Fibroblast of lung (primary cell): ENCODE data around the gene THOC1.

Experiments
- CTCF ChIP-seq, 2 donors: IDR thresholded peaks in 1 of 2; conservative IDR thresholded peaks in 1 of 2; 1 replicate in 1 of 2; 2 replicates in 1 of 2; pipeline ENCODE4 v1.5.1; 2011 to 2012; ENCODE audit warnings: low read length in 2 of 2, control low read depth in 1 of 2, inconsistent platforms in 1 of 2, low read depth in 1 of 2, mild to moderate bottlenecking in 1 of 2
- EZH2 ChIP-seq: IDR thresholded peaks from 2 replicates; pipeline ENCODE4 v1.5.1; 2012; ENCODE audit warnings: low read length, control low read depth, mild to moderate bottlenecking; ENCODE audit errors: missing control alignments

- no peak for TF ChIP-seq EZH2
- no peak for TF ChIP-seq CTCF (conservative IDR thresholded peaks at IDR 0.05 in 1 of 2, IDR thresholded peaks at IDR 0.05 in 1 of 2; ENCODE audit: low read depth in 1 of 2, low read length in 2 of 2)
Measured at GRCh38 chr18:305003-305501, 37.2 kb upstream of the THOC1 start.
